Skeletal muscle cell (primary cell): ENCODE results near the gene CCDC186.
"Not testable (repeated sequence)": the region's sequence is repeated elsewhere in the genome, so short reads cannot be mapped to it uniquely, and the experiment has no call there.

ENCODE experiments used
- DNase-seq: peaks from one replicate; pipeline ENCODE4 v3.0.0-alpha.2; 2010; ENCODE audit warnings: low read depth
- H3K4me3 ChIP-seq: 2 replicates; pipeline ENCODE4 v1.5.1; 2011; ENCODE audit warnings: low read depth, mild to moderate bottlenecking, control low read depth, low read length, moderate library complexity

CCDC186 gene

GRCh38 chr10:114176511-114176910 is 2.5 kb upstream of the CCDC186 start:
- no peak overlapping the region for H3K4me3 ChIP-seq
- no peak for DNase-seq

GRCh38 chr10:114175667-114176066 is 1.7 kb upstream of the CCDC186 start:
- no peak for DNase-seq
- no peak overlapping the region for H3K4me3 ChIP-seq

GRCh38 chr10:114174695-114175188 is 739 bp upstream of the CCDC186 start:
- DNase-seq = peak; percentile 41
- peak overlapping the region; percentile 99 for H3K4me3 ChIP-seq

- peak overlapping the region; percentile 99 for H3K4me3 ChIP-seq
- DNase-seq = no peak
These were observed 441 bp downstream of the CCDC186 start for GRCh38 chr10:114173603-114173920.

- H3K4me3 ChIP-seq = peak overlapping the region; percentile 99
- DNase-seq = no peak
These were observed 1.0 kb downstream of the CCDC186 start for GRCh38 chr10:114172776-114173602.

- DNase-seq = no peak
- H3K4me3 ChIP-seq = peak overlapping the region; percentile 99
These were observed 1.8 kb downstream of the CCDC186 start for GRCh38 chr10:114172216-114172615.

GRCh38 chr10:114168450-114169009 is 5.5 kb downstream of the CCDC186 start:
- no peak overlapping the region for H3K4me3 ChIP-seq
- no peak for DNase-seq

- H3K4me3 ChIP-seq = no peak overlapping the region
- DNase-seq = no peak
These were observed 6.0 kb downstream of the CCDC186 start for GRCh38 chr10:114167985-114168384.

GRCh38 chr10:114166494-114166893 is 7.5 kb downstream of the CCDC186 start:
- DNase-seq = no peak
- no peak overlapping the region for H3K4me3 ChIP-seq

GRCh38 chr10:114166043-114166442 is 8.0 kb downstream of the CCDC186 start:
- no peak overlapping the region for H3K4me3 ChIP-seq
- DNase-seq = no peak

GRCh38 chr10:114163062-114163461 is 10.9 kb downstream of the CCDC186 start:
- no peak for DNase-seq
- H3K4me3 ChIP-seq = no peak overlapping the region

GRCh38 chr10:114157912-114158311 is 16.1 kb downstream of the CCDC186 start:
- H3K4me3 ChIP-seq = no peak overlapping the region
- no peak for DNase-seq

- no peak for DNase-seq
- H3K4me3 ChIP-seq = no peak overlapping the region
These were observed 22.1 kb downstream of the CCDC186 start for GRCh38 chr10:114151892-114152291.

- no peak overlapping the region for H3K4me3 ChIP-seq
- peak; percentile 59 for DNase-seq
These were observed 22.5 kb downstream of the CCDC186 start for GRCh38 chr10:114151486-114151885.

- not testable (repeated sequence) for DNase-seq, H3K4me3 ChIP-seq
These were observed 24.5 kb downstream of the CCDC186 start for GRCh38 chr10:114149476-114149875.

GRCh38 chr10:114143160-114143559 is 30.8 kb downstream of the CCDC186 start:
- DNase-seq = no peak
- no peak overlapping the region for H3K4me3 ChIP-seq

- DNase-seq = no peak
- H3K4me3 ChIP-seq = no peak overlapping the region
These were observed 32.0 kb downstream of the CCDC186 start for GRCh38 chr10:114142018-114142417.

- H3K4me3 ChIP-seq, DNase-seq: not testable (repeated sequence)
These were observed 33.2 kb downstream of the CCDC186 start for GRCh38 chr10:114140827-114141226.

GRCh38 chr10:114140036-114140435 is 34.0 kb downstream of the CCDC186 start:
- no peak for DNase-seq
- no peak overlapping the region for H3K4me3 ChIP-seq

GRCh38 chr10:114138581-114138980 is 35.4 kb downstream of the CCDC186 start:
- no peak overlapping the region for H3K4me3 ChIP-seq
- DNase-seq = no peak

- DNase-seq = no peak
These were observed 38.5 kb downstream of the CCDC186 start for GRCh38 chr10:114135476-114135875.

More at GRCh38 chr10:114135476-114135875, 38.5 kb downstream of the CCDC186 start:
- H3K4me3 ChIP-seq = no peak overlapping the region
